ENCODE results near the gene NEK5. TPM values are rescaled to one million over a fixed set of nuclear protein-coding genes. Genes with fewer than 3 reads are reported as not detected.

The NEK5 gene
- total and polyA plus RNA-seq, 2 experiments from 2014 or later: 0.73 to 1.3 TPM

Other genes with a start within 250 kb of the NEK5 start
- gene ATP7B, start 117.6 kb downstream of the NEK5 start, total RNA-seq (2014; rRNA removed; shearing (Covaris generic)): 7.7 and 12.8 TPM in 2 replicates
- gene ATP7B, start 117.6 kb downstream of the NEK5 start, polyA plus RNA-seq (2016; fragmentation: Nextera tagmentation; extraction: Ambion mirVana): 2.2 and 2.6 TPM in 2 replicates
- gene ALG11, start 116.7 kb downstream of the NEK5 start, total RNA-seq (2014; rRNA removed; shearing (Covaris generic)): 38.8 and 40.1 TPM in 2 replicates
- 31.4 and 36.9 TPM in 2 replicates for gene ALG11, start 116.7 kb downstream of the NEK5 start, polyA plus RNA-seq (2016; fragmentation: Nextera tagmentation; extraction: Ambion mirVana)
- gene UTP14C, start 104.4 kb downstream of the NEK5 start, total RNA-seq (2014; rRNA removed; shearing (Covaris generic)): 22.9 and 25.9 TPM in 2 replicates
- 9.1 and 11.4 TPM in 2 replicates for gene UTP14C, start 104.4 kb downstream of the NEK5 start, polyA plus RNA-seq (2016; fragmentation: Nextera tagmentation; extraction: Ambion mirVana)
- 26.6 and 26.7 TPM in 2 replicates for gene NEK3, start 30.5 kb upstream of the NEK5 start, total RNA-seq (2014; rRNA removed; shearing (Covaris generic))
- 26.8 and 27.9 TPM in 2 replicates for gene NEK3, start 30.5 kb upstream of the NEK5 start, polyA plus RNA-seq (2016; fragmentation: Nextera tagmentation; extraction: Ambion mirVana)

All from GM23338 (cell line).